T-helper 2 cell (primary cell): Measurements from ENCODE around the gene FAM131C.
A peak's percentile ranks its signal among the peaks of the same experiment; 100 is the strongest.
"Not testable (repeated sequence)": the region's sequence is repeated elsewhere in the genome, so short reads cannot be mapped to it uniquely, and the experiment has no call there.

Experiments used
- DNase-seq, 5 experiments: peaks; one replicate each; pipeline versions ENCODE4 v3.0.0 to v3.0.0-alpha.2; 2012 to 2022

The FAM131C gene

DNA sequence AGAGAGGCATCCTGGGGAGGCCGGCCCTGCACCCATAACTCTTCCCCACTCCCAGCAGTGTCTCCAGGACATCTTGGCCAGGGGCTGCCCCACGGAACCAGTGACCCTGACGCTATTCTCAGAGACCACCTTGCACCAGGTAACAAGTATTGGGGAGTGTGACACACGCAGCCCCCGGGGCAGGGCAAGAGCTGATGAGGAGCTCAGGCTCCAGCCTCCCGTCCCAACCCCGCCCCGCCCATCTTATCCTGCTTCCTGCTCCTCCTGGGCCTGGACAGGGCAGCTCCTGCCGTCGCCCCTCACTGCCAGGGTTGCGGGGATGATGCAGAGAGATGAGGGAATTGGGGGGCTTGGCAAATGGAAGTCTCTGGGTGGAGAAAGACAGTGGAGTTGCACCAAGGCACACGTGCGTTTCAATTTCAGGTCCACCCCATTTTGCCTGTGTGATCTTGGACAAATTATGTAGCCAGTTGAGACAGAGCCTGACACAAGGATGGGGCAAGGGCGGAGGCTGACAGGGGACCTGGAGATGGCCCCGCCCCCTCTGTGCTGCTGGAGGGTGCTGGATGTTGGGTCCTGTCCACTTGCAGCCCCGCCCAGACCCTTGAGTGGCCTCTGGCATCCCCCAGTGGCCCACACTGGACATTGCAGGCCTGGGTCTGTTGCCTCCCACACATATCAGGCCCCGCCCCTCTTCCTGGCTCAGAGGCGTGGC is 40.9 kb downstream of the FAM131C start:
- DNase-seq, result peak in 3 of 5 experiments; percentile 20 to 54 (median 29)

DNA sequence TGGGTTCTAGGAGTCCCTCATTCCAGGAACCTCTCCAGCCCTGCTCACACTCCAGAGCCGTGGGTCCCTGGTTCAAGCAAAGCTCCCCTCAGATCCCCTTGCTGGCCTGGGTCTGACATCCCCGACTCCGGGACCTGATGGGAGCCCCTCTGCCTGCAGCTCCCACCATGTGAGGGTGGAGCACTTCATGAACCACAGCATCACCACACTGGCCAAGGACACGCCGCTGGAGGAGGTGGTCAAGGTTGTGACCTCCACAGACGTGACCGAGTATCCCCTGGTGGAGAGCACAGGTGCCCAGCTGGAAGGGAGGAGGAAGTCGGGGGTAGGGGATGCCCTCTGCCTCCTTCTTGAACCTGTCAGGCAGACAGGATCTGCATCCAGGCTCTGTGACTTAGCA is 41.9 kb downstream of the FAM131C start:
- no peak for DNase-seq

DNA sequence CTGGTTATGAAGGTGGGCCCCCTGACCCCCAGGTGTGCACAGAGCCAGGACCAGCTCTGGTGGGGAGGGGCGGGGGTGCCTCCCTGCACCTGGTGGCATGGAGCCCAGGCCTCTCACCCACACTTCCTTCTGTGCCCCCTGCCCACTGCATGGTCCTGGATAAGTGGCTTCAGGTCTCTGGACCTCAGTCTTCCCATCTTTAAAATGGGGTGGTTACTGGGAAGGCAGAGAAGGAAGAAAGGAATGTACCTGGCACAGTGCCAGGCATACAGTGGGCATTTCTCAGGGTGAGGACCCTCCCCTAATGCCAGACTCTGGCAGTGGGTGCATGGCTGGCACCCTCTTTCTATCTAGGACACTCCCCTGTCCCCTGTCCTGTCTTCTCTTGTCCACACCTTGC is 44.2 kb downstream of the FAM131C start:
- DNase-seq, result no peak

DNA sequence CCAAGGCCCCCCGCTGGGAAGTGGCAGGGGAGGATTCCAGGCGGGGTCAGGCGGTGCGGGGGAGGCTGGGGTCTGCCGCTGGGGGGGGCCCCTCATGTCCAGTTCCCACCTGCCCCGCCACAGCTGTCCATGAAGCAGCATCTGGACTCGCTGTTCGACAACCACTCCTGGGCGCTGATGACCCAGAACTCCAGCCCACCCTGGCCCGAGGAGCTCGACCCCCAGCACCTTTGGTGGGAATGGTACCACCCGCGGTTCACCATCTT is 44.5 kb downstream of the FAM131C start:
- not testable (repeated sequence) for DNase-seq

DNA sequence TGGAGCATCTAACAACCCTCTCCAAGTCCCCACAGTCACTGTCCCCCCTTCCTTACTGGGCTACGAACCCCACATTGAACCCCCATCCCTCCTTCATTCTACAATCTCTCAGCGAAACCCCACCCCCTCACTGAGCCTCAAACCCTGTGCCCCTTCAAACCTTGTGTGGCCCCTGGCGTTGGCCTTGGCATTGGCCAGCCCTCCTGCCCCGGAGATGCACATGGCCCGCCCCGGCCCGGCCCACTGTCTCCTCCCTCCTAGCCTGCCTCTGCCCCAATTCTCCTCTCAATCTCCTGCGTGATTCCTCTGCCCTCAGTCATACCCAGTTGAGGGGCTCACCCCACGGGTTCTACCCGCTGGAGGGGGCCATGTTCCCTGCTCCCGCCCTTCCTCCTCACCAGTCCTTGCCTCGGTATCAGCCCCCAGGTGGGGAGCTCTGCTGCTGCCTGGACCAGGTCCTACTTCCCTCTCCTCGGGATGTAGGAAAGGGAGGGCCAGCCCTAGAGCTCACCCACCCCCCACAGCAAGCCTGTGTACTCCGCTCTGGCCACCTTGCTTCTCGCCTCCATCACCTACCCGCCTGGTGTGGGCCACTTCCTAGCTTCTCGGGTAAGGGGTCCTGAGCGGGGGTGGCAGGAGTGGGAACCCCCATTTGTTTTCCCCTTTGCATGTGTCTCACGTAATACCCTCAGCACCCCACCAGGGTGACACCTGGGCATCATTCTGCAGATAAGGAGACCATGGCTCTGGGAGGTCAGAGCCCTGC is 45.0 kb downstream of the FAM131C start:
- DNase-seq, result no peak

DNA sequence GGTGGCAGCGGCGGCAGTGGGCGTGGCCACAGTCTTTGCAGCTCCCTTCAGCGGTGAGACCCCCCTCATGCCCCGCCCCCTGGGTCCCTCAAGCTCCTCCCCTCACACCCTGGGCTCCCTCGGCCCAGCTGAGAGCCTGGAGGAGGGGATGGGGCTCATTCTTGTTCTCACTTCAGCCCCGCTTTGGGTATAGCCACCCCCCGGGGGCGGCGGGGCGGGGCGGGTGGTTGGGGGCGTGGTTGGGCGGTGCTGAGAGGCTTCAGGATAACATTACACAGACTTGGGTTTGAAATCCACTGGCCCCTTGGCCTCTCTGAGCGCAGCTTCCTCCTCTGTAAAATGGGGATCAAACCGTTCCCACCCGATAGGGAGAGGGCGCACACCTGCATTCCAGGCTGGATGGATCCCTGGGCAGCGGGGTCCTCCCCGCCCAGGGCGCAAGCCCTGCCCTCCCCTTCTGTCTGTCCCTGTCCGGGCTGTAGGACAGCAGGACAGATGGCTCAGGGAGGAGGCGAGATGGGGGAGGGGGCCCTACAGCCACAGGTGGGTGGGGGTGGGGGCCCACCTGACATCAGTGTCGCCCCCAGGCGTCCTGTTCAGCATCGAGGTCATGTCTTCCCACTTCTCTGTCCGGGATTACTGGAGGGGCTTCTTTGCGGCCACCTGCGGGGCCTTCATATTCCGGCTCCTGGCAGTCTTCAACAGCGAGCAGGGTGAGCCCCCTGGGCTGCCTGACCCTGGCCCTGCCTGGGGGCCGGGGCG is 46.5 kb downstream of the FAM131C start:
- DNase-seq, result peak in 2 of 5 experiments; percentile 26 to 27

DNA sequence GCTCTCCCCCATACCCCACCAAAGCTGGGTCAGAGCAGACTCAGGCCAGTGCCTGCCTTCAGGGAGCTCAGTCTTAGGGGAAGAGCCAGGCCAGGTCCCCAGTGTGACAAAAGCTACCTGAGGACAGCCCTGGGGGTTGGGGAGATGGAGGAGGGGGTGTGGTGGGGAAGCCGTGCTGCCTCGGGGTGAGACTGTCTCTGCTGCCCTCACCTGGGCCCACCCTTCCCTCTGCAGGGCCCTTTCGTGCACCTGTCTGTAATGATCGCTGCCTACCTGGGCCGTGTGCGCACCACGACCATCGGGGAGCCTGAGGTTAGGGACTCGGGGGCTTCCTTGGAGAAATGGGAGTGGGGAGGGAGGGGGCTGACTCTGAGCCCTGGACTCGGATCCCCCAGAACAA is 47.1 kb downstream of the FAM131C start:
- not testable (repeated sequence) for DNase-seq

DNA sequence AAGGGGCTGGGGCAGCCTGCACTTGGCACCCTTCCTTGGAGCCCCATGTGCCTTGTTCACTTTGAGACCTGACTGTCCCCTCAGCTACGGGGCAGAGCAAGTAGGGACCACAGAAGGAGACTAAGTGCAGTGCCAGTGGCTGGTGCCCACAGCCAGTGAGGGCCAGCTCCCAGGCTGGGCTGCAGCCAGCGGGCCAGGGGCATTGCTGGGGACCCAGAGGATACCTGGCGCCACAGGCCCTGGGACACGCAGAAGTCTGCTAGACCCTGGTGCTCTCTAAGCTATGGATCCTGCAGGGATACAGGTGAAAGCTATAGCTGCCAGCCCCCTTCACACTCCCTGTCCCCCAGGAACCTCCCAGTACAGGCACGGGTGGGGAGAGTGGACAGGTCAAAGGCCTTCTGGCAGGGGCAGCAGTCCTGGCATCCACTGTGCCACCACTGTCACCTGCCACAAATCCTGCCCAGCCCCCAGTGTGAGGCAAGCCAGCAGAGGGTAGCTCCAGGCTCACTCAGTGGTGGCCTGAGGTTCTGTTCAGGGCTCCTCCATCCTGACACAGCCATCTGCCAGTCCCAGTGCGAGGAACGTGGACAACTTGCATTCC is 50.3 kb downstream of the FAM131C start:
- no peak for DNase-seq

DNA sequence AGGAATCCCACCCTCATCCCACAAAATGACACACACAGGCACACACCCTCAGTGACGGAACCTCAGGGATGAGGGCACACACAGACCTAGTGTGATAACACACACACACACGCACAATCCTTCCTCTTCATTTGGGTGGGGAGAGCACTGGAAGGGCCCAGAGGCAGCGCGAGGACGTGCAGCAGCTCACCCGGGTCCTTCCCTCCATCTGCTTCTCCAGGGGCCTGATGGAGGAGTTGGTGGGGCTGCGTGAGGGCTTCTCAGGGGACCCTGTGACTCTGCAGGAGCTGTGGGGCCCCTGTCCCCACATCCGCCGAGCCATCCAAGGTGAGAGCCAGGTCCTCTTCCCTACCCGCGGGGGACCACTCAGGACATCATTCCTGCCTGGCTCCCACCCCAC is 51.1 kb downstream of the FAM131C start:
- DNase-seq, result no peak

DNA sequence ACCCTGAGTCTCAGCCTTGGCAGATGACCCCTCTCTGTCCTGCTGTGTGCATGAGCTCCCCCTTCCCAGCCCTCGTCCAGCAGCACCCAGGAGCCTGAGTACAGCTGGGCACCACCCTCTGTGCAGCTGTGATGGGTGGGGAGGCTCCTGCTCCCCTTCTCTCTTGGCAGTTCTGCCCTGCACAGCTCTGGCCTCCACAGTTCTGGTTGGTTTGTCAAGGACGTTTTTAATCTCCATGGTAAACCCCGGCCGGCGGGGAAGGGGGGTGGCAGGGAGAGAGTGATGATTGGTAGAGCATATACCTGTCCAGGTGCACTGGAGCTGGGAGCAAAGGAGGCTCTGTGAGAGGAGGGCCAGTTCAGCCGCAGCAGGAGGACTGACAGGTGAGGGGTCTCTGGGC is 51.8 kb downstream of the FAM131C start, which contains the start of gene CLCNKA:
CLCNKA (plus strand) TSS at position 356 of the 400 bp plus-strand sequence. CDS start 584 bp downstream, outside the sequence.
- no peak for DNase-seq

DNA sequence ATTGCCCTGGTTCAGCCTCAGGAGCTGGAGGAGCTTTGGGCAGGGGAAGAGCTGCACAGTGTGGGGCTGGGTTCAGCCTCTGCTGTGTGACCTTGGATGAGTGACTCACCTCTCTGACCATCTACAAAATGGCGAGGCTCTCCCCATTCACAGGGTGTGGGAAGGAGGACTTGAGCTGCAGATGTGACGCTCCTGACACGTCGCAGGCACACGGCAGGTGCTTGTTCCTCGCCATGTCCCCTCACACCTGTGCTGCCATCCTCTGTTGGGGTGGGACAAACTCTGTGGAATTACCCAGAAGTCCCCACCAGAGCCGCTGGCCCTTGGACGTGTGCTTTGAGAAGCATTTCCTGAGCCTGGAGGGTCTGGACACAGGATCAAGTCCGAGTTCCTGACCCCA is 52.6 kb downstream of the FAM131C start:
- not testable (repeated sequence) for DNase-seq

DNA sequence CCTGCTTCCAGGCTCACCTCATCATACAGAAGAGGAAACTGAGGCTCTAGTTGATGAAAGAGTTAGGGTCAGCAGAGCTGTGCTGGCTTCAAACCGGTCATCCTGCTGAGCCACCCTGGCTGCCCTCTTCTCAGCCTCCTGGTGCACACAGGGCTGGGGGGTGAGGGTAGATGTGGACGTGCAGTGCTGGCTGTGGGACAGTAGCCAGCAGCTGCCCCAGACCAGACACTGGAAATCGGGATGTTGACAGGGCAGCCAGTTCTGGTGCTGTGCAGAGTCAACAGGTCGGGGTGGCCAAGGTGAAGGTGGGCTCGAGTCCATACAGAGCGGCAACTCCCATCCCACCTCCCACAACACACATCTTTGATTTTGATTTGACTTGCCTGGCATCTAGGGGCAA is 53.1 kb downstream of the FAM131C start:
- no peak for DNase-seq

DNA sequence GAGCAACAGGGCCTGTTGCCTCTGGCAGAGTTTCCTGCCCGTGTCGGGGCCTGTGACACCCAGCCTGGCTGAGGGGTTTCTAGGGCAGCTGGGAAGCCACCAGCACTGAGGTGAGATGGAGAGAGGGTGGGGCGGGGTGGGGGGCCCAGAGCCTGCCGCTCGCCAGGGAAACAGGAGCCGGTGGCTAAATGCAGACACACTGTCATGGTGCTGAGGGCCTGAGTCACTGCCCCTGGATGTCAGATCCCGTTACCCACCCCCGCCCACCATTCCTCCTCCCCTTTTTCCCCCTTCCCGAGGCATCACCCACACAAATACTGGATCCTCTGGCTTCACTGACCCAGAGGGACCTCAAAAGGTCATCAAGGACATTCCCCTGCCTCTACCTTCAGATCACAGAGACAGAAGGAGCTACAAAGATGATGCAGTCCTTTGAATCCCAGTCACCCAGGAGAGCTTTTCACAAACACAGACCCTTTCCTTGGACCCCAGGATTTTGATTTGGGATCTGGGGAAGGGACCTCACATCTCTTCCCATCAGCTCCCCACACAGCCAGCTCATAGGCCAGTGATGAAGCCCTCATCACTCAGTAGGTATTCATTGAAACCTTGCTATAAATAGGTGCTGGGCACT is 53.7 kb downstream of the FAM131C start:
- no peak for DNase-seq

DNA sequence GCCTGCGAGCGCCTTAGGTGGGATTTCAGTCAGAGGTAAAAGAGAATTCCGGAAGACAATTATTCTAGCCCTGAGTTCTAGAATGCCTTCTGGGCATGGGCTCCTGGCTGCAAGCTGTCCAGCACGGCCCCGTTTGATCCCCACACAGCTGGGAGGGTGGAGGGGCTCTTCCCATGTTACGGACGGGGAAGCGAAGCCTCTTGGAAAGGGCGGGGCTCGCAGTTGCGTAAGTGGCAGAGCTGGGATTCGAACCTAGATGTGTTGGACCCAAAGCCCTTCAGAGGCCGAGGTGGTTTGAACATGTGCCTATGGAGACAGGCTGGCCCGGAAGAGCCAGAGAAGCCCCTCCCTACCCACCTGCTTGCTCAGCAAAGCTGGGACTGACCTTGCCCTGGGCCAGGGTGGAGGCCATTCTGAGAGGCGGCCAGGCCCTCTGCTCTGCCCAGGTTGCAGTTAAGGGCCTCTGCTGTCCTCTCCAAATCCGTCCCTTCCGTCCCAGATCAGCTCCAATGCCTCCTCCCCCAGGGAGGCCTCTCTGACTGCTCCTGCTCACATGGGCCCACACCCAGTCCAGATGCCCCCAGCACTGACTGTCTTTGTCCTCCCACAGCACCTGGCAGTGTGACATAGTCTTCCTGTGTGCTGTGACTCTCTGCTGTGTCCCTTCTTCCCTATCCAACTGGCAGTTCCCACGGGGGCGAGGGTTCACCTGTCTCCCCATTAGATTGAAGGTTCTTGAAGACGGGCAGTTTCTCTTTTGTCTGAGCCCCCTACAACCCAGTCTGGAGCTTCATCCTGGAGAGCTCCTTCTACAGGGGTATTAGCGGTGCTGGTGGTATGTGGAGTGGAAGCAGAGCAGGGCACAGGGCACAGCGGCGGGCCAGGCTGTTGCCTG is 54.5 kb downstream of the FAM131C start:
- DNase-seq, result no peak

DNA sequence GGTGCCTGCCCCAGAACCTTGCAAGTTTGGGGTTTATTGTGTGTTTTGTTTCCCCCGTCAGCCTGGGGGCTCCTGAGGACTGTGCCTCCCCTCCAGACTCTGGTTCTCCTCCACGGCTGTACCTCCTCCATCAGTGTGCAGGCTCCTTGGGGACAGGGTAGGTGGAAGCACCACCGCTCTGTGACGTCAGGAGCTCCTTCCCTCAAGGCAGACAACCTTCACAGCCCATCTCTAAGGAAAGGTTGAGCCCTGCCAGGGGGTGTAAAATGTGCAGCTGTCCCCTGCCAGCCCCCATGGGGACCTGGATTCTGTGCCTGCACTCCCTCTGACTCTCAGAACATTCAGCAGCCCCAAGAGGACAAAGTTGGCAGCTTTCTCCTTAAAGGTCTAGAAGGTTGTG is 55.1 kb downstream of the FAM131C start:
- no peak for DNase-seq

DNA sequence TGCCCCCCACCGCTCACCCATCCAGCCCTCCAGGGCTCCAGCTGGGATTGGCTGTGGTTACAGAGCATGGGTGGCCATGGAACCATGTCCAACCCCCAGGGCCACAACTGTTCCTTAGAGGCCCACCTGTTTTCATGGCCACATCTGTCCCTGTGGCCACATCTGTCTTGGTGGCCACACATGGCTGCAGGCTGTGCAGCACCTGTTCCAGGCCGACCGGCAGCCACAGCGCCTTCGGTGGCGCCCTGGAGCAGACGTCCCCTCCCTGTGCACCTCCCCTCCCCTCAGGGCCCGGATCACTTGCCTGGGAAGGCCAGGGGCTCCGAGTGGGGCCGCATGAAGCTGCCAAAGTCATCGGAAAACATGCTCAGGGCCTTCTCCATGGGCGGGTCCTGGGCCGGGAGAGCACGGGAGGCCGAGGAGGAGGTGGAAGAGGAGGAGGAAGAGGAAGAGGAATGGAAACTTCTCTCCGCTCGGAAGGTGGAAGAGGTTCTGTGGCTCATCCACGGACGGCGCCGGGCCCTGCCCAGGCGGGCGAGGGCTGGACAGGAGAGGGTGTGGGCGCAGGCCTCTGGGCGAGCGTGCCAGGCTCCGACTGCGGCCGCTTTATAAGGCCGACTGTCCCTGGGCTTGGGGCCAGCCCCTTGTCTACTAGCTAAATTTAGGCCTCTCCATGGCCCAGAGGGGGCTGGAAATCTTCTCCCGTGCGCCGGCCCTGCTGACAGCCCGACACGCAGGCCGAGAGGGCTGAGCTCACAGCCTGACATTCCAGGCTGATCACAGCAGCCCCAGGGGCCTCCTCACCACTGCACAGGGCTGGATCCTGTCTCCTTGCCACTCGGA is 55.8 kb downstream of the FAM131C start, which contains the start of gene HSPB7:
HSPB7 (minus strand) TSS at position 583 of the 843 bp plus-strand sequence; CDS start at position 503, 80 bp downstream.
- DNase-seq, result no peak

DNA sequence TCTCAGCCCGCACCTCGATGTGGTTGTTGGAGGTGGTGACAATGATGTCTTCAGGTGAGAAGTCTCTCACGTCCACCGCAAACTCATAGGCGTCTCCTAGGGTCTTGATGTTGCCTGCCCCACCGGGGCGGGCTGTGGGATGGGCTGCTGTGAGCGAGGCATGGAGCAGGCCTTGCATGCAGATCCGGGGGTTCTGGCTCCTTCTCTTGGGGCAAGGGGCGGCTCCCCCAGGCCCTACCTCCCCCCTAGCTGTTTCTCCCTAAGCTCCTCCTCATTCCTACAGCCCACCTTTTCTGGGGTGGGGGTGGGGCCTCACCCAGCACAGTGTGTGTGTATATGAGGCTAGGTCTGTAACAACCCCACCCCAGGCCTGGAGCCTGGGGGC is 56.4 kb downstream of the FAM131C start:
- no peak for DNase-seq

DNA sequence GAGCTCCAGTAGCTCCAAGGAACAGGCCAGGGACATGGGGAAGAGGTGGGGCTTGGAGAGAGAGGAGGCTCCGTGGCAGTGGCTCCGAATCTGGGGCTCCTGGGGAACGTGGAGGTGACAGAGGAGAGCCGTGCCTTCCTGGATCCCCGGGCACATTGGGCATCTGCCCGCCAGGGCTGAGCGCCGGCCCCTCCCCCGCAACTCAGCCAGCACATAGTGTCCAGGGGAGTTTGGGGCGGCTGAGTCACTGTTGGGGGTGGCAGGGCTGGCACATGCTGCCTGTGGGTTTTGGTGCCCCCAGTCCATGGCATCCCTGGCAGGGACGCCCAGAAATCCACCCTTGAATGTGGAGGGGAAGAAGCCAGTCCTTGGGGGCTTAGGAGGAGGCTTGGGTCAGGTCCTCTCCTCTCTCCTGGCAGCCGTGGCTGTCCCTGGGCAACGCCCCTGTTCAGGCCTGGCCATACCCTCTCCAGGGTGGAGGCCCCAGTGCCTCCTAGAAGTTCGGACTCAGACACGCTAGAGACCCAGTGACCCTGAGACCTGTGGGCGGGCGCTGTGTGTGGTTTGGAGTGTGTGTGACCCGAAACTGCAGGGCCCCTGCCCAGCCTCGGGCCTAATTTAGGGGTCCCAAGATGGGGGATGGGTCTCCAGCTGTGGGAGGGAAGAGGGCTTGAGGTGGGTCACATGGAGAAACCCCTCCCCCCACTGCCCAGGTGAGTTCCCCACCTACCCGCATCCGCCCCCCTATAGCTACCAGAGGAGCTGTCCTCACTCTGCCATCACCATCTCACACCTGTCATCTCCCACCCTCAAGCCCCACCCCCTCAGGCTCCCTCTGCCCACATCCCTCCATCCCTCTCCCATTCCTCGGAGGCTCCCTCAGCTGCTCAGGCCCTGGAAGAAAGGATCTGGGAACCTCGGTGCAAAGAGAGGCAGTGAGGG is 57.2 kb downstream of the FAM131C start:
- no peak for DNase-seq

DNA sequence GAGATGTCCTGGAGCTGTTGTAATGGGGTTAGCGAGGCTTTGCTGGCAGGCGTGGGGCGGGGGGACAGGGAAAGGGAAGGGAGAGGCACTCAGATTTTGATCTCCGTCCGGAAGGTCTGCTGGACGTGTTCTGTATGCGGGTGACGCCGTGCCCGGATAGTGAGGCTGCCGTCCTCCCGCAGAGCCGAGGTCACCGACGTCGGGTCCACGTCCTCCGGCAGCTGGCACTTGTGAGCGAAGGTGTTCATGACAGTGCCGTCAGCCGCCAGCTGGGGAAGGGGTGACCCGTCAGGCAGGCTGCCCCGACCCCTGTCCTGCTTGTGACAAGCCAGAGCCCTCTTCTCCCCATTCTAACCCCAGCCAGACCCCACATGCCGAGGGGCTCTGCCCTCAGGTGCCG is 58.0 kb downstream of the FAM131C start:
- DNase-seq, result no peak
